WERI-Rb-1 (cell line): ENCODE results near the gene TYRP1.

Source experiments
- DNase-seq: peaks from one replicate; pipeline ENCODE4 v3.0.0-alpha.2; 2020
- H3K27ac ChIP-seq: fragments of 250-450 bp; sonication (Bioruptor Pico); 2 replicates; pipeline ENCODE4 v1.5.1; 2020; ENCODE audit warnings: mild to moderate bottlenecking, moderate library complexity
- H3K27me3 ChIP-seq: fragments of 250-450 bp; sonication (Bioruptor Pico); 2 replicates; pipeline ENCODE4 v1.5.1; 2021; ENCODE audit warnings: mild to moderate bottlenecking, low read depth, moderate library complexity; ENCODE audit not compliant: insufficient read depth, severe bottlenecking
- H3K36me3 ChIP-seq: fragments of 250-450 bp; sonication (Bioruptor Pico); 2 replicates; pipeline ENCODE4 v1.5.1; 2020; ENCODE audit warnings: mild to moderate bottlenecking, moderate library complexity
- H3K4me3 ChIP-seq: 2 replicates; pipeline ENCODE4 v1.5.1; 2011; ENCODE audit warnings: low read depth, mild to moderate bottlenecking, control low read depth, low read length
- H3K9me3 ChIP-seq: fragments of 250-450 bp; sonication (Bioruptor Pico); 2 replicates; pipeline ENCODE4 v1.5.1; 2021; ENCODE audit warnings: mild to moderate bottlenecking, moderate library complexity; ENCODE audit not compliant: severe bottlenecking
- CTCF ChIP-seq: IDR thresholded peaks from 2 replicates; pipeline ENCODE4 v1.5.1; 2011; ENCODE audit warnings: low read depth, mild to moderate bottlenecking, control low read depth, inconsistent platforms, low read length

The TYRP1 gene

DNA sequence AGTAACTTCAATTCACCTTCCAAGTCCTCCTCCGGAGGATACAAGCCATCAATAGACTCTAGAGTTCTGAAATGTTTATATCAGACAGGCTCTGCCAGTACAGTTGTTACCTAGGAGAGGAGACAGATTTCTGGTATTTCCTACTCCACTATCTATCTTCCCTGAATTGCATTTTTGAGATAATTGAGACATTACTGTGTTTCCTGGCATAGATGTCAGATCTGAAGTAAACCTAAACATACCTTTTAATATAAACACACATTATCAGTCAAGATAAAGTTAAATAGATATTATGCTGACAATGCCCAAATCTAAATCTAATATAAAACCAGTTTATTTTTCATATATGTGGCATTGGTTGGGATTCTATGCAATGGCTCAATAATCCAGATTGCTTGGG lies 8.2 kb upstream of the TYRP1 start:
- no peak for TF ChIP-seq CTCF

GRCh38 chr9:12689233-12689632 lies 4.0 kb upstream of the TYRP1 start:
- TF ChIP-seq CTCF, result no peak
- DNase-seq, result no peak
- Histone ChIP-seq H3K36me3 (no peaks in the 10 kb centered on the region), H3K4me3 (no peak overlapping the region), H3K9me3 (no peaks in the 10 kb centered on the region), H3K27ac (no peak overlapping the region), H3K27me3 (no peaks in the 10 kb centered on the region)

More for the DNA sequence above, 8.2 kb upstream of the TYRP1 start:
- Histone ChIP-seq H3K36me3 (no peaks in the 10 kb centered on the region), H3K9me3 (no peaks in the 10 kb centered on the region), H3K27ac (no peak overlapping the region), H3K27me3 (no peaks in the 10 kb centered on the region), H3K4me3 (no peak overlapping the region)
- no peak for DNase-seq

GRCh38 chr9:12694013-12694412 lies 828 bp downstream of the TYRP1 start:
- no peaks in the 10 kb centered on the region for H3K36me3 ChIP-seq
- DNase-seq, result no peak
- no peak overlapping the region for H3K27ac ChIP-seq
- H3K4me3 ChIP-seq, result no peak overlapping the region
- H3K27me3 ChIP-seq, result no peaks in the 10 kb centered on the region
- no peaks in the 10 kb centered on the region for H3K9me3 ChIP-seq
- no peak for TF ChIP-seq CTCF

GRCh38 chr9:12695474-12695873 lies 2.3 kb downstream of the TYRP1 start:
- Histone ChIP-seq H3K9me3 (no peaks in the 10 kb centered on the region), H3K27ac (no peak overlapping the region), H3K4me3 (no peak overlapping the region), H3K36me3 (no peaks in the 10 kb centered on the region), H3K27me3 (no peaks in the 10 kb centered on the region)
- TF ChIP-seq CTCF, result no peak
- DNase-seq, result no peak

DNA sequence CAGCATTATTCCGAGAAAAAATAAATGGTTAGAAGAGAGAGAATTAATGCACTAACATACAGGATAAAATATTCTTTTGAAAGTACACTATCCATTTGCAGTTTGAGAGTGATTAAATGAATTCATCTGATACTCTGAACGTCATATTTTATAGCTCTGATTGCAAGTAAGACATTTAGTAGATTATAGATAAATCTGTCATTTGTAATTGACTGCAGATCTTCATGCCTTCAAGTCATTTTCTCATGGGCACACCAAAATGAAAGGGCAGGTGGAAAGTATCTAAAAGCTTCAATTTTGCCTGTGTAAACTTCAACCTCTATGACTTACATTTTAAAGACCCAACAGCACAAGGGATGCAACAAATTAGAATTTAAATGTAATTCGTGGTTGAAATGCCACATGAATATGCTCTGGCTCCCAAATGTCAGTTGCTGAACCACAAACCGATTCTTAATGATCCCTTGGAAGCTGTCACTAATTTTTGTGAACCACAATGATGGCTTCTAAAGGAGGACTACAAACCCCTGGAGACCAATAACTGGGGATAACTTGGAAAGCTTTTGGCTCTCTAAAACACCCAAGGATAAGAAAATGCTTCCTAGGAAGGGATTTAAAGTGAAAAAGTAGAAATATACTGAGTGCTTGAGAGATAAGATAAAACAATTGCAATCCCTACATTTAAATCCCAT lies 3.9 kb downstream of the TYRP1 start:
- H3K36me3 ChIP-seq, result no peaks in the 10 kb centered on the region
- no peaks in the 10 kb centered on the region for H3K9me3 ChIP-seq
- no peak overlapping the region for H3K27ac ChIP-seq
- no peak for DNase-seq
- H3K4me3 ChIP-seq, result no peak overlapping the region
- no peak for TF ChIP-seq CTCF
- H3K27me3 ChIP-seq, result no peaks in the 10 kb centered on the region

DNA sequence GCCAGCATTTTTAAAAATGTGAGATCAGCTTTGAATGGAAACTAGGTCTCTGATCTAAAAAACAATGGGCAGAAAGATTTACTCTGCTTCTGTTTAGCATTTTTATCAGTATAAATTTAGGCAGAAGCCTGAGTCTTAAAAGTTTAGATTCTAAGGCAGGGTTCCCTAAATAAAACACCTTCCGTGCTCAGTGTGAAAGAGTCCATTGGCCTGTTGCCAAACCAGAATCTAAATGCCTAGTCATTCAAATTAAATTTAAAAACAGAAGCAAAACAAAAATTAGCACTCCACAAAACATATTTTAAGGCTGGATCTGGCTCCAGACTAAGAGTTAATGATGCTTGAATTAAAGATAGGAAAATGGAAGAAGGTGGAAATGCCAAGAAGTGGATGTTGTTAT lies 4.5 kb downstream of the TYRP1 start:
- H3K9me3 ChIP-seq, result no peaks in the 10 kb centered on the region
- no peak for TF ChIP-seq CTCF
- no peak overlapping the region for H3K4me3 ChIP-seq
- no peaks in the 10 kb centered on the region for H3K36me3 ChIP-seq
- no peak overlapping the region for H3K27ac ChIP-seq
- no peak for DNase-seq
- H3K27me3 ChIP-seq, result no peaks in the 10 kb centered on the region
